Measurements from ENCODE around the gene GCAT. TPM values are rescaled to one million over a fixed set of nuclear protein-coding genes. Genes with fewer than 3 reads are reported as not detected.

Gene GCAT
- total RNA-seq, 1 donor from 2014 or later, result 42.7 TPM

- no peaks in the 10 kb centered on the region for H3K27me3 ChIP-seq (ENCODE audit: low read depth)
- peaks cover 92% of the 10 kb centered on the region for H3K36me3 ChIP-seq
- TF ChIP-seq CTCF (IDR thresholded peaks at IDR 0.05; ENCODE audit: borderline replicate concordance), result no peak
- H3K4me3 ChIP-seq, result no peak overlapping the region
- H3K4me1 ChIP-seq, result peaks cover 43% of the 10 kb centered on the region
- no peaks in the 10 kb centered on the region for H3K9me3 ChIP-seq (replicated peaks)
- H3K27ac ChIP-seq (replicated peaks), result peak overlapping the region; percentile 67
- DNase-seq, result no peak
- intact Hi-C loops (cut with micrococcal nuclease), result no loop called here
Measured at GRCh38 chr22:37860796-37861421, 53.2 kb downstream of the GCAT start.

- Histone ChIP-seq H3K4me3 (no peak overlapping the region), H3K4me1 (peaks cover 43% of the 10 kb centered on the region), H3K36me3 (peaks cover 91% of the 10 kb centered on the region), H3K27me3 (ENCODE audit: low read depth) (no peaks in the 10 kb centered on the region), H3K27ac (replicated peaks) (peak overlapping the region; percentile 54), H3K9me3 (replicated peaks) (no peaks in the 10 kb centered on the region)
- no peak for TF ChIP-seq CTCF (IDR thresholded peaks at IDR 0.05; ENCODE audit: borderline replicate concordance)
- DNase-seq, result no peak
- intact Hi-C loops (cut with micrococcal nuclease), result no loop called here
Measured at GRCh38 chr22:37862570-37863325, 55.0 kb downstream of the GCAT start.

- no peak overlapping the region for H3K4me3 ChIP-seq
- H3K27me3 ChIP-seq (ENCODE audit: low read depth), result no peaks in the 10 kb centered on the region
- intact Hi-C loops (cut with micrococcal nuclease), result loop anchor here (5.0 kb wide), 1 partner anchor 48 kb away; no protein-coding TSS in a partner anchor
- H3K9me3 ChIP-seq (replicated peaks), result no peaks in the 10 kb centered on the region
- H3K36me3 ChIP-seq, result peaks cover 90% of the 10 kb centered on the region
- no peak for DNase-seq
- no peak for TF ChIP-seq CTCF (IDR thresholded peaks at IDR 0.05; ENCODE audit: borderline replicate concordance)
- H3K4me1 ChIP-seq, result peaks cover 27% of the 10 kb centered on the region
- H3K27ac ChIP-seq (replicated peaks), result no peak overlapping the region
Measured at GRCh38 chr22:37865510-37865909, 57.8 kb downstream of the GCAT start.

Small RNA genes within 50 kb of the gene (microRNA-seq; reads per million reads assigned to microRNA genes)
- gene MIR659, result not detected

Other genes starting within 250 kb of the GCAT start
- 17.7 TPM for gene CDC42EP1, start 247.5 kb upstream of the GCAT start, total RNA-seq
- not detected for gene LGALS2, start 227.8 kb upstream of the GCAT start, total RNA-seq
- gene GGA1, start 199.1 kb upstream of the GCAT start, total RNA-seq, result 27.5 TPM
- gene SH3BP1, start 168.3 kb upstream of the GCAT start, total RNA-seq, result 2.5 TPM
- 23.9 TPM for gene PDXP, start 149.2 kb upstream of the GCAT start, total RNA-seq
- gene LGALS1, start 132.3 kb upstream of the GCAT start, total RNA-seq, result 843 TPM
- 12.8 TPM for gene NOL12, start 121.6 kb upstream of the GCAT start, total RNA-seq
- gene TRIOBP, start 110.9 kb upstream of the GCAT start, total RNA-seq, result 86.5 TPM
- not detected for gene GALR3, start 15.4 kb downstream of the GCAT start, total RNA-seq
- gene ANKRD54, start 36.4 kb downstream of the GCAT start, total RNA-seq, result 19.4 TPM
- 379 TPM for gene EIF3L, start 41.5 kb downstream of the GCAT start, total RNA-seq
- gene MICALL1, start 98.4 kb downstream of the GCAT start, total RNA-seq, result 14.8 TPM
- 0.82 TPM for gene C22orf23, start 145.7 kb downstream of the GCAT start, total RNA-seq
- gene POLR2F, start 145.8 kb downstream of the GCAT start, total RNA-seq, result 79.3 TPM
- gene SOX10, start 176.6 kb downstream of the GCAT start, total RNA-seq, result 1.2 TPM
- gene PICK1, start 249.5 kb downstream of the GCAT start, total RNA-seq, result 21.1 TPM